Stimulated activated CD4-positive, alpha-beta T cell treated with anti-CD3 and anti-CD28 coated beads, Interleukin-1b, Interleukin-23, amount 100 ng/mL, for 48 hours (primary cell): ENCODE measurements around the gene SPTBN5.

ENCODE experiments used
- DNase-seq: peaks from one replicate; pipeline ENCODE4 v3.0.0-alpha.2; 2020

The SPTBN5 gene

DNA sequence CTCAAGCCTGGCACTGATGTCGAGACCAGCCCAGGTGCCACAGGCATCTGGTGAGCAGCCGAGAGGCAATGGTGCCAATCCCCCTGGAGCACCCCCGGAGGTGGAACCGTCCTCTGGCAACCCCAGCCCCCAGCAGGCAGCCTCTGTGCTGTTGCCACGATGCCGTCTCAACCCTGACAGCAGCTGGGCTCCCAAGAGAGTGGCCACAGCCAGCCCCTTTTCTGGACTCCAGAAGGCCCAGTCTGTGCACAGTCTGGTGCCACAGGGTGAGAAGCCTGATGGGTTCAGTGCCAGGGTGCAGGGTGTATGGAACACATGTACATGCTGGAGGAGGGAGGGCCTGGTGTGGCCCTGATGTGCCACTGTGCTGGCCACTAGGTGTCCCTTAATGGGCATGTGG lies 70.9 kb downstream of the SPTBN5 start:
- no peak for DNase-seq

DNA sequence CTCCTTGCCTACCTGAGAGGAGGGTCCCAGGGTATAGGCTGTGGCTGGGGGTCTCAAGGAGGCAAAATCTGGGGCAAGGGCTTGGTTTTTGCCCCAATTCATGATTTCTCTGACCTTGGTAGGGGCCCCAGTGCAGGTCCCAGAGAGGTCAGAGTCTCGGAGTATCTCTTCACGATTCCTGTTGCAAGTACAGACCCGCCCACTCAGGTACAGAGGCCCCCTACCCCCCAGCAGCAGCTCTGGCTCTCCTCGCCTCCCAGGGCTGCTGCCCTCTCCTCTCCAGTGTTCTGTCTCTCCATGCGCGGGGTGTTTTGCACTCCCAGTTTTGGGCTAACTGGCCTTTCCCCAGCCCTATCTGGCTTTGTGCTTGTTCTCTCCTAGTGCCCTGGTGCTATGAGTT lies 71.4 kb downstream of the SPTBN5 start:
- DNase-seq: no peak

- no peak for DNase-seq
Observed at GRCh38 chr15:41821831-41822230, 72.0 kb downstream of the SPTBN5 start.

GRCh38 chr15:41820791-41821423 lies 72.9 kb downstream of the SPTBN5 start:
- DNase-seq: no peak

DNA sequence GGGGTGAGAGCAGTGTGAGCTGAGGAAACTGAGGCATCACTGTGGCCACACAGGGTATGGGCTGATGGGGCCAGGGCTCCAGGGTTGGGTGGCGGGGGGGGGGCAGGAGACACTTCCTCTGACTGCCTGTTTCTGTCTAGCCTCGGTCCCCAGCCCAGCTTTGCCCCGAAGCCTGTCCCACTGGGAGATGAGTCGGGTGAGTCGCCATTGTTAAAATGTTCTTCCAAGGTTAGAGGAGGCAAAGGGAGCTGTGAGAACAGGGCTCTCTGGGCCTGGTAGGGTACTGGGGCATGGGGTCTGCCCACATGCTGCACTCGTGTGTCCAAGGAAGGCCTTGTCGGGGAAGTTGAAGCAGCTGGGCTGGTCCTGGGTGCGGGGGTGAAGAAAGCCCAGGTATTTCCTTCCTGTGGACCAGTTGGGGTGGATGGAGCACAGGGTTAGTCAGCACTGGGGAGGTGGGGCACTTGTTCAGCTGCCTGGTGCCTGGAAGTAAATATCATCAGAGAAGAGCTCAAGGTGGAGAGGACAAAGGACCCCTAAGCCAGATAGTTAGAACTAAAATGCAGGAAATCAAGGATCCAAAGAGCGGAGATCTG lies 74.3 kb downstream of the SPTBN5 start:
- no peak for DNase-seq

DNA sequence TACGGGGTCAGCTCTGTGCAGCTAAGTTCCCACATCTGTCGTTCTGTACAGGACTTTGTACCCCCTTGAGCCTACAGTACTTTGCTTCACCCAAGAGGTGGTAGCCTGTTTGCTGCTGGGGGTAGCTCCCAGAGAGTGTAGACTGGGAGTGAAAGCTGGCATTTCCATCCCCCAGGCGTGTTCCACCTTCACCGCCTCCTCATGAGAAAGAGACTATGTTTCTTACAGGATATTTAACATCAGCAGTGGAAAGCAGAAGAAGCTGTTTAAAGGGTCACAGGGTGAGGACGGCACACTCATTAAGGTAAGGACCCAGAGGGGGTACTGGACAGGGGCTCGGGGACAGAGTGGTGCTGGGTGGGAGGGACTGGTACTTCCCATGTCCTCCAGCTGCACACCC lies 76.1 kb downstream of the SPTBN5 start:
- no peak for DNase-seq

DNA sequence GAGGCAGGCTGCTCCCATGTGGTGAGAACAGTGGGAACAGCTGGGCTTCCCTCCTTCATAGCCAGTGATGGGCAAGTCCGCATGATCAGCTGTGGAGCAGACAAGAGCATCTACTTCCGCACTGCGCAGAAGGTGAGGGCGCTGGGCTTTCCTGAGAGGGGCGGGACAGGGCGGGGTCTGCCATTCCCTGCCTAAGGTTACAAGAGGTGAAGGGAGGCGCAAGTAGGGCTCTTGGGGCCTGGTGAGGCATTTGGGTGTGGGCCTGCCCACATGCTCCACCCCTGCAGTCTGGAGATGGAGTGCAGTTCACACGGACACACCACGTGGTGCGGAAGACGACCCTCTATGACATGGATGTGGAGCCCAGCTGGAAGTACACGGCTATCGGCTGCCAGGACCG lies 76.5 kb downstream of the SPTBN5 start:
- no peak for DNase-seq

- DNase-seq: no peak
Observed at GRCh38 chr15:41816788-41817187, 77.1 kb downstream of the SPTBN5 start.

GRCh38 chr15:41814534-41814933 lies 79.3 kb downstream of the SPTBN5 start:
- DNase-seq: no peak

DNA sequence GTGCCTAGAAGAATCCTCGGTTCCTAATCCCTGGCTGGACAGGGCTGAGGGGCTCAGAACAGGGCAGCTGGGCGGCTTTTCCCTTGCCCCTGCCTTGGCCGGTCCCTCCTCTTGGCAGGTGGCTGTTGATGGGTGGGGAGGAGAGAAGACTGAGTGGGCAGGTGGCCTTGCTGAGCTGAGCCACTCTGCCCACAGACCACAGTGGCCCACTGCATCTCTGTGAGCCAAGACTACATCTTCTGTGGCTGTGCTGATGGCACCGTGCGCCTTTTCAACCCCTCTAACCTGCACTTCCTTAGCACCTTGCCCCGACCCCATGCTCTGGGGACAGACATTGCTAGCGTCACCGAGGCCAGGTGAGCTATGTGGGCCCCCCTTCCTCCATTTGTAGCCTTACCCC lies 80.4 kb downstream of the SPTBN5 start:
- DNase-seq: no peak

- DNase-seq: no peak
Observed at GRCh38 chr15:41812820-41813375, 81.0 kb downstream of the SPTBN5 start.

DNA sequence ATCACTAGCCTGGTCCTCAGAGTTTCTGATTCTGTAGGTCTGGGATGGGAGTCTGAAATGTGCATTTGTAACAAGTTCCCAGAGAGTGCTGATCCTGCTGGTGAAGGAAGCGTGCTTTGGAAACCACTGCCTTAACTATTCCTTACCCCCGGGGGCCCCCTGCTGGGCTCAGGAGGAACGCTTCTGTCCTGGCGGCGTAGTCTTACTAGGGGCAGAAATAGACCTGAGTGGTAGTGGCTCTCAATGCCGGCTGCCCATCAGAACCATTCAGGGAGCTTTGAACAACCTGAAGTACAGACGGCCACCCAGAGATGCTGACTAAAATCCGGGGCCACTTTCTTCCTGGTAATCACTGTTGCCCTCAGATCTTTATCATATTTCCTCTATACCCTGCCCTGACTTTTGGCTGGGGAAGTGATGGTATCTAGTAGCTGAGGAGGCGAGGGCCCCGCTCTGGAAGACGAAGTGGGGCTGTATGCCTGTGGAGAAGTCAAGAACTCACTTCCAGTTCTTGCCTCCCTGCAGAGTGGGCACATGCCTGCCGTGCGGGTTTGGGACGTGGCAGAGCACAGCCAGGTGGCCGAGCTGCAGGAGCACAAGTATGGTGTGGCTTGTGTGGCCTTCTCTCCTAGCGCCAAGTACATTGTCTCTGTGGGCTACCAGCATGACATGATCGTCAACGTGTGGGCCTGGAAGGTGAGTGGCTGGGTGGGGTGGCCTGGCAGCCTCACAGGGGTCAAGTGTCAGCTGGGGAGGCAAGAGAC lies 82.2 kb downstream of the SPTBN5 start:
- peak; percentile 68 for DNase-seq

DNA sequence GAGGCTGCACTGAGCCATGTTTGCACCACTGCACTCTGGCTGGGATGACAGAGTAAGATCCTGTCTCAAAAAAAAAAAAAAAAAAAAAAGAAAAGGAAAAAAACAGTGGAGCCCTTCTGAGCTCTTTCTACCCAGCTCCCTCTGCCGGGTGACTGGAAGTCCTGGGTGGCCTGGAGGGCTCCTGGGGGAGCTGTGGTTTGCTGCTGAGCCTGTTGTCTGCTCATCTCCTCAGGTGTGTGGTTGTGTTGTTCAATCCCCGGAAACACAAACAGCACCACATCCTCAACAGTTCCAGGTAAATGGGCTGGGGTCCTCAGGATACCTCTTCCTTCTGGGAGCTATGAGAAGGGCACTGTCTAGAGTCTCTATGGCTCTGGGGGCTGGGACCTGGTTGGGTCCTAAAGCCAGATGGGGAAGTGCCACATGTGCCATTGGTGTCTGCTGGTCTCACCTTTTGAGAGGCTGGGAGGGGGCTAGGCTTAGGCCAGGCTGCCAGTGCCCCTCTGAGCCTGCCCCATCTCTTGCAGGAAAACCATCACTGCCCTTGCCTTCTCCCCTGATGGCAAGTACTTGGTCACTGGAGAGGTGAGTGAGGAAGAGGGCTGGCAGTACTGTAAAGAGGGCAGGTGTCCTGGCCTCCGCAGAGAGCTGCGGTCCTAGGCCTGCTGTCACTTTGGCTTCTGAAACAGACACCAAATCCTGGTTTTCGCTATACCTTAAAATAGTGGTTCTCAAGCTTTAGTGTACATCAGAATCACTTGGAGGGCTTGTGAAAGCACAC lies 83.0 kb downstream of the SPTBN5 start:
- no peak for DNase-seq

GRCh38 chr15:41809526-41810220 lies 84.2 kb downstream of the SPTBN5 start:
- DNase-seq: no peak

- DNase-seq: no peak
Observed at GRCh38 chr15:41809121-41809520, 84.7 kb downstream of the SPTBN5 start.

DNA sequence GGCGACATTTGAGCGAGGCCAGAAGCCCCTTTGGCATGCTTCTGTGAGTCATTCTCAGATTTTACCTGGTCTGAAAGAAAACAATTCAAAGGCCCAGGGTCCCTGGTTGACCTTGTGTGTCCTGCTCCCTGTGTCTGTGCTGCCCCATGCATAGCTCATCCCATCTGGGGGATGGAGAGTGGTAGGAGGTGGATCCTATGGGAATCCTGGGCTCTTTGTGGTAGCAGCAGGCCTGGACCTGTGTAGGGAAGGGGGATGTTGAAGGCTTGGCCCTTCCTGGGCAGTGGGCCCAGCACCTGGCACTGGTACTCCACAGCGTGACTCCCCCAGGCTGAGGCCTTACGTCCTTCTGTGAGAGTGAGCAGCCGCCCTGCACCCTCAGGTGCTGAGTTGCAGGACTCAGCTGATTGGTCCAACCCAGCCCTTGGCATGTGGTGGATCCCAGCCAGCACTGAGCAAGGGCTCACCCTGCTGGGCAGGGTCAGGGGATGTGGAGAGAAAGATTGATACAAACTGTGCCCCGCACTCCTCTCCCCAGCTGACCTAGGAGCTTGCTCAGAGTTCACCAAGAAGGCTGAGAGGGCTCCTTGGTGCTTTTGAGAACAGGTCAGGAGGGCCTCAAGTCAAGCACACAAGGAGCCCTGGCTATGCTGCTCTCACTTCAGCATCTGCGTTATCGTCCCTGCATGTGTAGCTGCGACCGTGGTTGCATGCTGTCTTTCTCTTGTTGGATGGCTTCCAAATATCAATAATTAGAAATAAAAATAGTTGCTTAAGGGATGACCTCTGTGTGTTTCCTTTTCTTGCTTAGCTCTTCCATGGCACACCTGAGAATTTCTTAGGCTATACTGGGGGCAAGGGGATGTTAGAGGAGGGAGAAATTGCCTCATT lies 87.3 kb downstream of the SPTBN5 start:
- DNase-seq: no peak

DNA sequence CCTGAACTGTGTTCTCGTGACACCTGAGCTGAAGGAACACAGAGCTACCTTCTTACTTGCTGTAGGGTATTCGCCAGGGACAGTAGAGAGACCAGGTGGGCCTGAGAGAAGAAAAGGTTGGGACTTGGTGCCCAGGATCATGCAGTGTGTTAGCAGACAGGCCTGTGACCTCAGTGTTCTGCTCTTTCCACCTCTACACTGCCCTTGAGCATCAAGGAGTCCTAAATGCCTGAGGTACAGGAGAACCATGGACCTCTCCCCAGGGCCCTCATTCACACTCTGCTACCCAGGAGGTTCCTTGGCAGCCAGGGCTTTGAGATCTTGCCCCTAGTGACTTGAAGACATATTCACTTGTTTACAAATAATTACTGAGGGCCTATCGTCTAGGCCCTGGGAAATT lies 88.1 kb downstream of the SPTBN5 start:
- DNase-seq: no peak

GRCh38 chr15:41804916-41805666 lies 88.8 kb downstream of the SPTBN5 start:
- no peak for DNase-seq

- DNase-seq: no peak
Observed at GRCh38 chr15:41804361-41804760, 89.5 kb downstream of the SPTBN5 start.

DNA sequence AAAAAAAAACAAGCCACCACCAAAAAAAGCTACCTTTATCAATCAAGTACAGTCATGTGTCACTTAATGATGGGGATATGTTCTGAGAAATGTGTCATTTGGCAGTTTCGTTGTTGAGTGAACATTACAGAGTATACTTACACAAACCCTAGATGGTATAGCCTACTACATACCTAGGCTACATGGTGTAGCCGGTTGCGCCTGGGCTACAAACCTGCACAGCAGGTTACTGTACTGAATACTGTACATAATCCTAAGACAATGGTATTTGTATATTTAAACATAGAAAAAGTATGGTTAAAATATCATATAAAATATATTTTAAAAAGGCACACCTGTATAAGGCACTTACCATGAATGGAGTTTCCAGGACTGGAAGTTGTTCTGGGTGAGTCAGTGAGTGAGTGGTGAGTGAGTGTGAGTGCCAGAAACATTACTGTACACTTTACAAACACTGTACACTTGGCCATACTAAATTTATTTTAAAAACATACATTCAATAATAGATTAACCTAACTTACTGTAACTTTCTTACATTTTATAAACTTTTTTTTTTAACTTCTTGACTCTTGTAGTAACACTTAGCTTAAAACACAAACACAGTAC lies 91.9 kb downstream of the SPTBN5 start:
- DNase-seq: no peak
